ENCODE data around the gene USP12. TPM values are rescaled to one million over a fixed set of nuclear protein-coding genes. Genes with fewer than 3 reads are reported as not detected.

USP12 gene
- total RNA-seq, 4 donors from 2014 or later: 16.9 to 26.7 (median 22.6) TPM

DNA sequence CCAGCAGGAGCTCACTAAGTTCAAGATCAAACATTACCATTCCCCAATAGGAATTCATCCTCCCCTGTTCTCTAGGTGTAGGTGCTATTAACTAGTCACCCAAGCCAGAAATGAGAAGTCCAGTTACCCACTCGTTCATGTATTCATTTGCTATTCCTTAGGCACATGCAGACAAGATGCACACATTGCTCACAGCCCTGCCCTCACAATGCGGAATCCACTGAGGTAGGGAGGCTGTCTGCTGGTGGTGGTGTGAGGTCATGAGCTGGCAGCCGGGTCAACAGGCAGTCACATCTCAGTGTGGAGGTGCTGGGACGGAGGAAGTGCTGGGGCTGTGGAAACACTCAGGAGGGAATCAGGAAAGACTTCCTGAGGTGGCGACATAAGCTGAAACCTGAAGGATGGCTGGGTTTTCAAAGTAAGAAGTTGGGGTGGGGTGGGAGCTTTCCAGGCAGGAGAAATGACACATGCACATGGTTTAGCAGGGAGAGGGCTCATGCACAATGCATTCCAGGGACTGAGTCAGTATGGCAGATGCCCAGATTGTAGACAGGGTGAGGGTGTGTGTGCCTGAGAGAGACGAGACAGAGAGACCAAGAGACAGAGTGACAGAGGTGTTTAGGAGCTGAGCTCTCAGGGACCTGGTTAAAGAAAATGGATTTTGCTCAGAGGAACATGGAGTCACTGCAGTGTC lies 117.6 kb downstream of the USP12 start:
- Histone ChIP-seq H3K27ac (no peak overlapping the region), H3K4me3 (no peak overlapping the region), H3K27me3 (no peaks in the 10 kb centered on the region), H3K9me3 (peaks cover 0 to 6% (median 0%) of the 10 kb centered on the region in 4 donors), H3K4me1 (no peaks in the 10 kb centered on the region), H3K36me3 (peaks cover 0 to 6% (median 0%) of the 10 kb centered on the region in 3 donors)
- 72 to 85% methylated on average over 6 of the region's 6 CpGs for WGBS, 2 donors
- TF ChIP-seq POLR2A (IDR thresholded peaks at IDR 0.05): no peak
- TF ChIP-seq, protein P1, sequence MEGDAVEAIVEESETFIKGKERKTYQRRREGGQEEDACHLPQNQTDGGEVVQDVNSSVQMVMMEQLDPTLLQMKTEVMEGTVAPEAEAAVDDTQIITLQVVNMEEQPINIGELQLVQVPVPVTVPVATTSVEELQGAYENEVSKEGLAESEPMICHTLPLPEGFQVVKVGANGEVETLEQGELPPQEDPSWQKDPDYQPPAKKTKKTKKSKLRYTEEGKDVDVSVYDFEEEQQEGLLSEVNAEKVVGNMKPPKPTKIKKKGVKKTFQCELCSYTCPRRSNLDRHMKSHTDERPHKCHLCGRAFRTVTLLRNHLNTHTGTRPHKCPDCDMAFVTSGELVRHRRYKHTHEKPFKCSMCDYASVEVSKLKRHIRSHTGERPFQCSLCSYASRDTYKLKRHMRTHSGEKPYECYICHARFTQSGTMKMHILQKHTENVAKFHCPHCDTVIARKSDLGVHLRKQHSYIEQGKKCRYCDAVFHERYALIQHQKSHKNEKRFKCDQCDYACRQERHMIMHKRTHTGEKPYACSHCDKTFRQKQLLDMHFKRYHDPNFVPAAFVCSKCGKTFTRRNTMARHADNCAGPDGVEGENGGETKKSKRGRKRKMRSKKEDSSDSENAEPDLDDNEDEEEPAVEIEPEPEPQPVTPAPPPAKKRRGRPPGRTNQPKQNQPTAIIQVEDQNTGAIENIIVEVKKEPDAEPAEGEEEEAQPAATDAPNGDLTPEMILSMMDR (IDR thresholded peaks at IDR 0.05): no peak
- TF ChIP-seq EP300 (IDR thresholded peaks at IDR 0.05): no peak
- DNase-seq (ENCODE audit: low spot score in 2 of 2): no peak

DNA sequence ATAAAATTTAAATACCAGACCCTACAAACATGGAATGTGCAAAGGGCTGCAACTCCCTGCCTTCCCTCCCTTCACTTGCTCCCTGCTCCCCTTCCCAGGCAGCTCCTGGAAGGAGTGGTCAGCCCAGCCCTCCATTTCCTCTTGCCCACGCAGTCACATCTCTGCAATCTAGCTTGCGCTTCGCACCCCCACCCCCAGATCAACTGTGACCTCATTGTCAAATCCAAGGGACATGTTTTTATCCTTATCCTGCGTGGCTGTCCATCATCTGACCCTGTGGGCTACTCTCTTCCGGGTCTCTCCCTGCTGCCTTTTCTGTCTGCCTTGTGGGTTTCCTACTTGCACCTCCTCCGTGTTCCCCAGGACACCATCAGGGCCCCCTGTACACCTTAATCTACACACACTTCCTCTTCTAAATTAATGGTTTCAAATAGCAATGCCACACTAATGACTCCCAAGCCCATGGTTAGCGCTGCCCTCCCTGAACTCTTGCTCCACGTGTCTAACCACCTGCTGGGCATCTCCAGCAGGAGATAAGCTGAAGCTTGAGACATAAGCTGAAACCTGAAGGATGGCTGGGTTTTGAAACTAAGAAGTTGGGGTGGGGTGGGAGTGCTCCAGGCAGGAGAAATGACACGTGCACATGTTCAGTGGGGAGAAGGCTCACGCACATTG lies 118.3 kb downstream of the USP12 start:
- peaks cover 0 to 6% (median 0%) of the 10 kb centered on the region in 3 donors for H3K36me3 ChIP-seq
- TF ChIP-seq POLR2A (IDR thresholded peaks at IDR 0.05): no peak
- TF ChIP-seq, protein P1 (IDR thresholded peaks at IDR 0.05): no peak
- no peak for TF ChIP-seq EP300 (IDR thresholded peaks at IDR 0.05)
- 36 to 48% methylated on average over 10 of the region's 10 CpGs for WGBS, 2 donors
- H3K27me3 ChIP-seq: no peaks in the 10 kb centered on the region
- DNase-seq (ENCODE audit: low spot score in 2 of 2): no peak
- H3K4me1 ChIP-seq: no peaks in the 10 kb centered on the region
- H3K4me3 ChIP-seq: no peak overlapping the region
- H3K9me3 ChIP-seq: peaks cover 0 to 6% (median 0%) of the 10 kb centered on the region in 4 donors
- H3K27ac ChIP-seq: no peak overlapping the region

DNA sequence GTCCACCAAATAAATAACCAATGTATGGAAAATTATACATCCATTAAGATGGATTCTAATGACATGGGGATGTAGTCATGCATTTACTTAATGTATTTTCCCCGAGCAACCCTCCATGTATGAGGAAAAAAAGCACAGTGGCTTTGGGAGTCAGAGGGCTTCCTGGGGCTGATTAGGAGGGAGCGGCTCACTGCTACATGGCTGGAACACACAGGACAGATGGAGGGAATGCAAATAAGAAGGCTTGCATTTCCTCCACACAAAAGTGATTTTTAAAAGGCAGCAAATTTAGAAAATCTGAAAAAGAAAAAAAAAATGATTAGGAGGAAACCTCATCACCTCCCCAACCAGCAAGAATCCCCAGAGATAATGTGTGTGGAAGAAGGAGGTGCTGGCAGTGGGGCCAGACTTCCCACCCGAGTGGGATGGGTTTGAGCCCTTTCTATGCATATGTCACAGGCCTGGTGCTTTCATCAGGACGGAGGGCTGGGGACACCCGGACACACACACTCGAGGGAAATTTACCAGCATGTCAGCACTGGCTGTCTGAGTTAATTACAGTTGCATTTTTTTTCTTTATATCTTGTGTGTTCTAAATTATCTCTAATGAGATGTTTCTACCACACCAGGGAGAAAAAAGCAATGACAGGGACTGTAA lies 118.9 kb downstream of the USP12 start:
- DNase-seq (ENCODE audit: low spot score in 2 of 2): no peak
- Histone ChIP-seq H3K27ac (no peak overlapping the region), H3K27me3 (no peaks in the 10 kb centered on the region), H3K4me1 (no peaks in the 10 kb centered on the region), H3K4me3 (no peak overlapping the region), H3K36me3 (peaks cover 0 to 6% (median 0%) of the 10 kb centered on the region in 3 donors), H3K9me3 (peaks cover 0 to 6% (median 0%) of the 10 kb centered on the region in 4 donors)
- 45 to 52% methylated on average over 6 of the region's 6 CpGs for WGBS, 2 donors
- TF ChIP-seq EP300 (IDR thresholded peaks at IDR 0.05) (no peak), POLR2A (IDR thresholded peaks at IDR 0.05) (no peak)
- TF ChIP-seq, protein P1 (IDR thresholded peaks at IDR 0.05): no peak

DNA sequence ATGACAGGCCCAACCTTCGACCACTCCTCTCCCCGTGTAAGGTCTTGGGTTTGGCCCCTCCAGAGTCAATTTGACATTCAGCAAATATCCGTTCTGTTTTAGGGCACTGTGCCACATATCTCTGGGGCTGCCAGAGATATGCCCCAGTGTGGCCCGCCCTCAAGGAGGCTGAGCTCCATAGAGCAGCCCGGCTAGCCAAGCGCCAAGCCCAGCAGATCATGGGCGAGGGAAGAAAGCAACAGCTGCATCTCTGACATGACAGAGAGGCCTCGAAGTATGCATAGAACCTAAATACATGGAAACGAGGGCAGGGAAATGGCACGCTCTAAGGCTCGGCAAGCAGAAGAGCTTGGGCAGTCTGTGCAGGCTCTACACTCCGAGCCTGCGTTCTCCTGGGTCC lies 124.5 kb downstream of the USP12 start:
- Histone ChIP-seq H3K36me3 (peaks cover 0 to 6% (median 0%) of the 10 kb centered on the region in 3 donors), H3K9me3 (peaks cover 0 to 6% (median 0%) of the 10 kb centered on the region in 4 donors), H3K27me3 (no peaks in the 10 kb centered on the region), H3K27ac (no peak overlapping the region), H3K4me1 (peaks cover 0 to 9% (median 3%) of the 10 kb centered on the region in 4 donors), H3K4me3 (no peak overlapping the region)
- no peak for TF ChIP-seq POLR2A (IDR thresholded peaks at IDR 0.05)
- TF ChIP-seq EP300 (IDR thresholded peaks at IDR 0.05): no peak
- TF ChIP-seq, protein P1 (IDR thresholded peaks at IDR 0.05): no peak
- DNase-seq (ENCODE audit: low spot score in 2 of 2): no peak
- 82 to 87% methylated on average over 13 of the region's 13 CpGs for WGBS, 2 donors

All from tibial nerve (tissue), 4 donors.